SK-N-SH treated with all-trans-retinoic acid at 6 μM for 48 hours (cell line): Measurements from ENCODE around the gene PACS1.

Experiments
- ATAC-seq: fragments of 200-7000 bp; cut with Tn5 transposase; 3 replicates; pipeline ENCODE4 v1.9.1; 2020; ENCODE audit warnings: mild to moderate bottlenecking, moderate library complexity
- ARNTL ChIP-seq: fragments of 450-650 bp; formaldehyde crosslinking; IDR thresholded peaks from 2 replicates; pipeline ENCODE4 v1.5.0; 2020; ENCODE audit warnings: low read depth, mild to moderate bottlenecking, moderate library complexity, borderline replicate concordance
- BACH2 ChIP-seq: fragments of 250-450 bp; sonication (Bioruptor Pico); IDR thresholded peaks from 2 replicates; pipeline ENCODE4 v1.9.0; 2021; ENCODE audit warnings: mild to moderate bottlenecking, borderline replicate concordance
- CREB5 ChIP-seq: fragments of 250-450 bp; sonication (Bioruptor Pico); IDR thresholded peaks from 2 replicates; pipeline ENCODE4 v1.5.1; 2020; ENCODE audit warnings: low read depth, mild to moderate bottlenecking, moderate library complexity
- CSDC2 ChIP-seq: fragments of 250-450 bp; sonication (Bioruptor Pico); IDR thresholded peaks from 2 replicates; pipeline ENCODE4 v1.5.0; 2020; ENCODE audit warnings: mild to moderate bottlenecking, moderate library complexity
- CSRNP3 ChIP-seq: fragments of 250-450 bp; sonication (Bioruptor Pico); IDR thresholded peaks from 2 replicates; pipeline ENCODE4 v1.5.1; 2021; ENCODE audit warnings: mild to moderate bottlenecking, moderate library complexity
- ESRRG ChIP-seq: fragments of 250-450 bp; sonication (Bioruptor Pico); IDR thresholded peaks from 2 replicates; pipeline ENCODE4 v1.6.1; 2021; ENCODE audit warnings: mild to moderate bottlenecking
- GLIS3 ChIP-seq: fragments of 250-450 bp; sonication (Bioruptor Pico); IDR thresholded peaks from 2 replicates; pipeline ENCODE4 v1.5.0; 2020; ENCODE audit warnings: mild to moderate bottlenecking, moderate library complexity
- ISL1 ChIP-seq: fragments of 250-450 bp; sonication (Bioruptor Pico); IDR thresholded peaks from 2 replicates; pipeline ENCODE4 v2.1.2; 2022; ENCODE audit warnings: mild to moderate bottlenecking, moderate library complexity
- OSR1 ChIP-seq: fragments of 250-450 bp; sonication (Bioruptor Pico); IDR thresholded peaks from 2 replicates; pipeline ENCODE4 v1.8.0; 2022; ENCODE audit warnings: moderate library complexity, mild to moderate bottlenecking, inconsistent platforms
- PATZ1 ChIP-seq: fragments of 250-450 bp; sonication (Bioruptor Pico); IDR thresholded peaks from 2 replicates; pipeline ENCODE4 v1.8.0; 2020; ENCODE audit warnings: mild to moderate bottlenecking, moderate library complexity, borderline replicate concordance
- POU6F1 ChIP-seq: fragments of 250-450 bp; sonication (Bioruptor Pico); IDR thresholded peaks from 2 replicates; pipeline ENCODE4 v1.8.0; 2021; ENCODE audit warnings: low read depth, mild to moderate bottlenecking, moderate library complexity, borderline replicate concordance
- PPARA ChIP-seq: fragments of 250-450 bp; sonication (Bioruptor Pico); IDR thresholded peaks from 2 replicates; pipeline ENCODE4 v1.5.0; 2020; ENCODE audit warnings: mild to moderate bottlenecking, borderline replicate concordance
- RARB ChIP-seq: fragments of 250-450 bp; sonication (Bioruptor Pico); IDR thresholded peaks from 2 replicates; pipeline ENCODE4 v1.8.0; 2021; ENCODE audit warnings: mild to moderate bottlenecking, moderate library complexity
- SNAI2 ChIP-seq: fragments of 250-450 bp; sonication (Bioruptor Pico); IDR thresholded peaks from 2 replicates; pipeline ENCODE4 v1.5.0; 2020; ENCODE audit warnings: mild to moderate bottlenecking, moderate library complexity
- TOX ChIP-seq: fragments of 250-450 bp; sonication (Bioruptor Pico); IDR thresholded peaks from 2 replicates; pipeline ENCODE4 v1.8.0; 2021; ENCODE audit warnings: mild to moderate bottlenecking, moderate library complexity, borderline replicate concordance
- TSHZ2 ChIP-seq: fragments of 250-450 bp; sonication (Bioruptor Pico); IDR thresholded peaks from 2 replicates; pipeline ENCODE4 v1.5.0; 2020; ENCODE audit warnings: mild to moderate bottlenecking, moderate library complexity
- ZC3H10 ChIP-seq: fragments of 250-450 bp; sonication (Bioruptor Pico); IDR thresholded peaks from 2 replicates; pipeline ENCODE4 v1.5.1; 2021; ENCODE audit warnings: mild to moderate bottlenecking, moderate library complexity
- ZFP3 ChIP-seq: fragments of 250-450 bp; sonication (Bioruptor Pico); IDR thresholded peaks from 2 replicates; pipeline ENCODE4 v1.5.0; 2020; ENCODE audit warnings: mild to moderate bottlenecking, moderate library complexity
- ZFP30 ChIP-seq: fragments of 450-650 bp; formaldehyde crosslinking; IDR thresholded peaks from 2 replicates; pipeline ENCODE4 v1.5.0; 2022; ENCODE audit warnings: mild to moderate bottlenecking, moderate library complexity
- ZNF70 ChIP-seq: fragments of 450-650 bp; formaldehyde crosslinking; IDR thresholded peaks from 2 replicates; pipeline ENCODE4 v1.5.0; 2020; ENCODE audit warnings: mild to moderate bottlenecking, moderate library complexity
- ZNF8 ChIP-seq: fragments of 450-650 bp; formaldehyde crosslinking; IDR thresholded peaks from 2 replicates; pipeline ENCODE4 v1.5.0; 2020; ENCODE audit warnings: mild to moderate bottlenecking, moderate library complexity

Gene PACS1

GRCh38 chr11:66048547-66049323 is 21.3 kb upstream of the PACS1 start, which contains the start of gene GAL3ST3:
GAL3ST3 (minus strand) TSS chr11:66049161; CDS start chr11:66045415, 3,746 bp downstream.
- TF ChIP-seq CSRNP3 (CRISPR knock-in tag): no peak
- no peak for TF ChIP-seq TSHZ2 (CRISPR knock-in tag)
- no peak for TF ChIP-seq RARB (CRISPR knock-in tag)
- no peak for TF ChIP-seq ESRRG (CRISPR knock-in tag)
- no peak for TF ChIP-seq PATZ1 (CRISPR knock-in tag)
- no peak for TF ChIP-seq ISL1 (CRISPR knock-in tag)
- no peak for TF ChIP-seq ARNTL
- TF ChIP-seq GLIS3 (CRISPR knock-in tag): no peak
- TF ChIP-seq TOX (CRISPR knock-in tag): no peak
- no peak for TF ChIP-seq SNAI2
- no peak for TF ChIP-seq CSDC2 (CRISPR knock-in tag)
- no peak for TF ChIP-seq ZC3H10
- TF ChIP-seq ZNF70 (CRISPR knock-in tag): no peak
- TF ChIP-seq ZFP30: no peak
- TF ChIP-seq POU6F1: no peak
- TF ChIP-seq ZFP3 (CRISPR knock-in tag): no peak
- TF ChIP-seq OSR1 (CRISPR knock-in tag): no peak
- peak; percentile 0; the same call in 1 of the 3 replicates for ATAC-seq

GRCh38 chr11:66050581-66051231 is 19.4 kb upstream of the PACS1 start:
- no peak for ATAC-seq
- no peak for TF ChIP-seq TOX (CRISPR knock-in tag)

GRCh38 chr11:66051371-66051765 is 18.7 kb upstream of the PACS1 start:
- ATAC-seq: no peak
- no peak for TF ChIP-seq ZC3H10
- no peak for TF ChIP-seq ARNTL
- TF ChIP-seq ZFP30: no peak
- TF ChIP-seq OSR1 (CRISPR knock-in tag): no peak
- TF ChIP-seq CREB5 (CRISPR knock-in tag): no peak
- TF ChIP-seq CSDC2 (CRISPR knock-in tag): no peak
- no peak for TF ChIP-seq TSHZ2 (CRISPR knock-in tag)
- no peak for TF ChIP-seq BACH2 (CRISPR knock-in tag)
- no peak for TF ChIP-seq CSRNP3 (CRISPR knock-in tag)
- TF ChIP-seq GLIS3 (CRISPR knock-in tag): no peak
- TF ChIP-seq ISL1 (CRISPR knock-in tag): no peak
- no peak for TF ChIP-seq PPARA (CRISPR knock-in tag)
- no peak for TF ChIP-seq ZNF8 (CRISPR knock-in tag)
